Osteocyte (in vitro differentiated cells): ENCODE data around the gene MARCHF10. TPM values are rescaled to one million over a fixed set of nuclear protein-coding genes. Genes with fewer than 3 reads are reported as not detected.

Experiments used
- DNase-seq: peaks from one replicate; pipeline ENCODE4 v3.0.0; 2021; ENCODE audit warnings: mixed read lengths; ENCODE audit not compliant: unreplicated experiment; ENCODE audit errors: extremely low spot score
- H3K27ac Mint-ChIP-seq: one replicate; pipeline ENCODE4 v1.8.0; 2021; ENCODE audit warnings: mild to moderate bottlenecking, mixed read lengths; ENCODE audit not compliant: unreplicated experiment
- H3K27me3 Mint-ChIP-seq: one replicate; pipeline ENCODE4 v1.8.0; 2021; ENCODE audit warnings: mixed read lengths; ENCODE audit not compliant: unreplicated experiment
- H3K36me3 Mint-ChIP-seq: one replicate; pipeline ENCODE4 v1.8.0; 2021; ENCODE audit warnings: mixed read lengths; ENCODE audit not compliant: unreplicated experiment
- H3K4me1 Mint-ChIP-seq: one replicate; pipeline ENCODE4 v1.8.0; 2021; ENCODE audit warnings: mixed read lengths; ENCODE audit not compliant: unreplicated experiment
- H3K4me3 Mint-ChIP-seq: one replicate; pipeline ENCODE4 v1.8.0; 2021; ENCODE audit warnings: mild to moderate bottlenecking, moderate library complexity, mixed read lengths; ENCODE audit not compliant: unreplicated experiment
- H3K9me3 Mint-ChIP-seq: one replicate; pipeline ENCODE4 v1.8.0; 2021; ENCODE audit warnings: mixed read lengths; ENCODE audit not compliant: unreplicated experiment
- total RNA-seq: library from RNA; stranded (reverse); gene quantifications from 2 replicates; pipeline ENCODE4 v1.2.1, GENCODE V29; 2021
- TF ChIP-seq, protein P1 (sequence below): fragments of 200-600 bp; sonication (generic); IDR thresholded peaks from 2 replicates; pipeline ENCODE4 v1.5.0; 2021; ENCODE audit warnings: antibody characterized with exemption, mild to moderate bottlenecking, moderate library complexity

Gene MARCHF10
- total RNA-seq, 1 donor from 2014 or later: not detected

DNA sequence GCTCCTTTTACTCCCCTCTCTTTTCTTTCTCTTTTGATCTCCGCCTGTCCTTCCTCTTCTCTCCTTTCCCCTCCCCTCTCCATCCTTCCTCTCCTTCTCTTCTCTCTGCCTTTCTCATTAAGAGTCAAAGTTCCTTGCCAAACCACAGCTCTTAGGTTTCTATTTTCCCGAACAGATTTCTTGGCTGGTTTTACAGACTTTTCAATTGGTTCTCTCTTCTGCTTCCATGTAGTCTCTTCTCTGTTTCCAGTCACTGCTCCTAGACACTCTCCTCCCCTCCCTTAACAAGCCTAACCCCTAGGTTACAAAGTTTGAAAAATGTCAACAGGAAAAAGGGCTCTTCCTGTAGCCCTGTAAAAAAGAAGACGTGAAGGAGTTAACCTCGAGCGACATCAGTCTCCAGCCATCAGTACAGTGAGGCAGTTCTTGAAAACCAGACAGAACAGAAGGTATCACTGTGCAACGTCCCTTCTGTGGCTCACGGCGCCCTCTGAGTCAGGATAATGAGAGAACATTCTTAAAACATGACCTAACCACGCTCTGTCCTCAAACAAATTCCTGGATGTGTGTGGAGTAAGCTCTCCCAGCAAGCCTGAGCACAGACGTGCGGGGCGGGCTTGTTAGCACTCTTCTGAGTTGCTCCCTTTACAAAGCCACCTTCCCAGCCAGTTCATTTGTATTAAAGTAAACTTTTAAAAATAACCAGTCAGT lies 11.6 kb upstream of the MARCHF10 start:
- H3K36me3 Mint-ChIP-seq: no peaks in the 10 kb centered on the region
- peak overlapping the region; percentile 96 for H3K27ac Mint-ChIP-seq
- DNase-seq: peak; percentile 85
- peak overlapping the region; percentile 60 for H3K4me3 Mint-ChIP-seq
- TF ChIP-seq, protein P1, sequence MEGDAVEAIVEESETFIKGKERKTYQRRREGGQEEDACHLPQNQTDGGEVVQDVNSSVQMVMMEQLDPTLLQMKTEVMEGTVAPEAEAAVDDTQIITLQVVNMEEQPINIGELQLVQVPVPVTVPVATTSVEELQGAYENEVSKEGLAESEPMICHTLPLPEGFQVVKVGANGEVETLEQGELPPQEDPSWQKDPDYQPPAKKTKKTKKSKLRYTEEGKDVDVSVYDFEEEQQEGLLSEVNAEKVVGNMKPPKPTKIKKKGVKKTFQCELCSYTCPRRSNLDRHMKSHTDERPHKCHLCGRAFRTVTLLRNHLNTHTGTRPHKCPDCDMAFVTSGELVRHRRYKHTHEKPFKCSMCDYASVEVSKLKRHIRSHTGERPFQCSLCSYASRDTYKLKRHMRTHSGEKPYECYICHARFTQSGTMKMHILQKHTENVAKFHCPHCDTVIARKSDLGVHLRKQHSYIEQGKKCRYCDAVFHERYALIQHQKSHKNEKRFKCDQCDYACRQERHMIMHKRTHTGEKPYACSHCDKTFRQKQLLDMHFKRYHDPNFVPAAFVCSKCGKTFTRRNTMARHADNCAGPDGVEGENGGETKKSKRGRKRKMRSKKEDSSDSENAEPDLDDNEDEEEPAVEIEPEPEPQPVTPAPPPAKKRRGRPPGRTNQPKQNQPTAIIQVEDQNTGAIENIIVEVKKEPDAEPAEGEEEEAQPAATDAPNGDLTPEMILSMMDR: no peak
- no peaks in the 10 kb centered on the region for H3K9me3 Mint-ChIP-seq
- H3K4me1 Mint-ChIP-seq: peaks cover 21% of the 10 kb centered on the region
- no peaks in the 10 kb centered on the region for H3K27me3 Mint-ChIP-seq

GRCh38 chr17:62818526-62818925 lies 10.4 kb upstream of the MARCHF10 start:
- DNase-seq: peak; percentile 27
- H3K27me3 Mint-ChIP-seq: no peaks in the 10 kb centered on the region
- peaks cover 17% of the 10 kb centered on the region for H3K4me1 Mint-ChIP-seq
- H3K27ac Mint-ChIP-seq: peak overlapping the region; percentile 48
- TF ChIP-seq, protein P1: no peak
- no peak overlapping the region for H3K4me3 Mint-ChIP-seq
- no peaks in the 10 kb centered on the region for H3K9me3 Mint-ChIP-seq
- H3K36me3 Mint-ChIP-seq: no peaks in the 10 kb centered on the region

- TF ChIP-seq, protein P1: no peak
These were observed 8.2 kb upstream of the MARCHF10 start for GRCh38 chr17:62816282-62816839.

GRCh38 chr17:62809656-62810055 lies 1.5 kb upstream of the MARCHF10 start:
- DNase-seq: no peak
- TF ChIP-seq, protein P1: no peak
- Mint-ChIP-seq H3K9me3 (peaks cover 7% of the 10 kb centered on the region), H3K36me3 (no peaks in the 10 kb centered on the region), H3K27me3 (no peaks in the 10 kb centered on the region), H3K4me1 (peaks cover 7% of the 10 kb centered on the region), H3K27ac (no peak overlapping the region), H3K4me3 (no peak overlapping the region)

More at GRCh38 chr17:62816282-62816839, 8.2 kb upstream of the MARCHF10 start:
- Mint-ChIP-seq H3K9me3 (peaks cover 5% of the 10 kb centered on the region), H3K4me3 (no peak overlapping the region), H3K27ac (no peak overlapping the region), H3K4me1 (peaks cover 17% of the 10 kb centered on the region), H3K27me3 (no peaks in the 10 kb centered on the region), H3K36me3 (no peaks in the 10 kb centered on the region)
- DNase-seq: no peak

- peaks cover 7% of the 10 kb centered on the region for H3K4me1 Mint-ChIP-seq
- TF ChIP-seq, protein P1: no peak
- H3K9me3 Mint-ChIP-seq: peaks cover 7% of the 10 kb centered on the region
- H3K27me3 Mint-ChIP-seq: no peaks in the 10 kb centered on the region
- no peak for DNase-seq
- no peak overlapping the region for H3K27ac Mint-ChIP-seq
- H3K4me3 Mint-ChIP-seq: peak overlapping the region; percentile 24
- no peaks in the 10 kb centered on the region for H3K36me3 Mint-ChIP-seq
These were observed 459 bp upstream of the MARCHF10 start for GRCh38 chr17:62808576-62808970.
